Smooth muscle cell (in vitro differentiated cells): ENCODE data around the gene GPR157. TPM values are rescaled to one million over a fixed set of nuclear protein-coding genes. Genes with fewer than 3 reads are reported as not detected.

Source experiments
- DNase-seq: peaks from one replicate; lab custom pipeline; 2025; ENCODE audit not compliant: unreplicated experiment; lab: John Stamatoyannopoulos, UW
- H2AFZ ChIP-seq: fragments of 200-600 bp; sonication (generic); 2 replicates; pipeline ENCODE4 v1.6.0; 2016; ENCODE audit warnings: antibody characterized with exemption, low read depth, mild to moderate bottlenecking
- H3F3A ChIP-seq: fragments of 200-600 bp; sonication (generic); 2 replicates; pipeline ENCODE4 v1.6.0; 2017; ENCODE audit warnings: antibody characterized with exemption, low read depth
- H3K27ac ChIP-seq: fragments of 200-600 bp; sonication (generic); 2 replicates; pipeline ENCODE4 v1.5.1; 2016; ENCODE audit warnings: low read depth, mild to moderate bottlenecking
- H3K27me3 ChIP-seq: fragments of 200-600 bp; sonication (generic); 2 replicates; pipeline ENCODE4 v1.6.1; 2016; ENCODE audit warnings: low read depth, mild to moderate bottlenecking
- H3K36me3 ChIP-seq: fragments of 200-600 bp; sonication (generic); 2 replicates; pipeline ENCODE4 v1.5.1; 2016; ENCODE audit warnings: low read depth
- H3K4me1 ChIP-seq: fragments of 200-600 bp; sonication (generic); 2 replicates; pipeline ENCODE4 v1.5.1; 2016; ENCODE audit warnings: low read depth
- H3K4me2 ChIP-seq: fragments of 200-600 bp; sonication (generic); 2 replicates; pipeline ENCODE4 v1.6.0; 2016; ENCODE audit warnings: mild to moderate bottlenecking
- H3K4me3 ChIP-seq: fragments of 200-600 bp; sonication (generic); 2 replicates; pipeline ENCODE4 v1.5.1; 2016; ENCODE audit warnings: mild to moderate bottlenecking
- H3K79me2 ChIP-seq: fragments of 200-600 bp; sonication (generic); 2 replicates; pipeline ENCODE4 v1.6.0; 2016; ENCODE audit warnings: low read depth, mild to moderate bottlenecking
- H3K9ac ChIP-seq: fragments of 200-600 bp; sonication (generic); 2 replicates; pipeline ENCODE4 v1.6.0; 2016; ENCODE audit warnings: low read depth
- H3K9me3 ChIP-seq: fragments of 200-600 bp; sonication (generic); replicated peaks from 2 replicates; pipeline ENCODE4 v1.5.1; 2016; ENCODE audit warnings: low read depth
- H4K20me1 ChIP-seq: fragments of 200-600 bp; sonication (generic); 2 replicates; pipeline ENCODE4 v1.6.0; 2016; ENCODE audit warnings: low read depth
- WGBS: methylation state at CpG from one replicate; pipeline ENCODE4 v1.1.7; 2016; ENCODE audit warnings: low lambda C conversion rate; 5-methylcytosine and 5-hydroxymethylcytosine counted together
- polyA plus RNA-seq: library from polyadenylated mRNA; unstranded; fragments of >200 nt; fragmentation: Nextera tagmentation; extraction: Ambion mirVana; gene quantifications from 2 replicates; pipeline ENCODE4 v1.2.1, GENCODE V29; 2016
- total RNA-seq: library from RNA; depleted of rRNA; stranded (reverse); fragments of >200 nt; gene quantifications from 2 replicates; pipeline ENCODE4 v1.2.3, GENCODE V29; 2014
- TF ChIP-seq, protein P1 (sequence below): fragments of 200-600 bp; sonication (generic); IDR thresholded peaks from 2 replicates; pipeline ENCODE4 v1.5.1; 2017; ENCODE audit warnings: borderline replicate concordance, mild to moderate bottlenecking, antibody characterized with exemption; ENCODE audit not compliant: insufficient read depth, poor library complexity, severe bottlenecking

GPR157 gene
- total and polyA plus RNA-seq, 2 experiments from 2014 or later = 1.6 to 2.8 TPM

DNA sequence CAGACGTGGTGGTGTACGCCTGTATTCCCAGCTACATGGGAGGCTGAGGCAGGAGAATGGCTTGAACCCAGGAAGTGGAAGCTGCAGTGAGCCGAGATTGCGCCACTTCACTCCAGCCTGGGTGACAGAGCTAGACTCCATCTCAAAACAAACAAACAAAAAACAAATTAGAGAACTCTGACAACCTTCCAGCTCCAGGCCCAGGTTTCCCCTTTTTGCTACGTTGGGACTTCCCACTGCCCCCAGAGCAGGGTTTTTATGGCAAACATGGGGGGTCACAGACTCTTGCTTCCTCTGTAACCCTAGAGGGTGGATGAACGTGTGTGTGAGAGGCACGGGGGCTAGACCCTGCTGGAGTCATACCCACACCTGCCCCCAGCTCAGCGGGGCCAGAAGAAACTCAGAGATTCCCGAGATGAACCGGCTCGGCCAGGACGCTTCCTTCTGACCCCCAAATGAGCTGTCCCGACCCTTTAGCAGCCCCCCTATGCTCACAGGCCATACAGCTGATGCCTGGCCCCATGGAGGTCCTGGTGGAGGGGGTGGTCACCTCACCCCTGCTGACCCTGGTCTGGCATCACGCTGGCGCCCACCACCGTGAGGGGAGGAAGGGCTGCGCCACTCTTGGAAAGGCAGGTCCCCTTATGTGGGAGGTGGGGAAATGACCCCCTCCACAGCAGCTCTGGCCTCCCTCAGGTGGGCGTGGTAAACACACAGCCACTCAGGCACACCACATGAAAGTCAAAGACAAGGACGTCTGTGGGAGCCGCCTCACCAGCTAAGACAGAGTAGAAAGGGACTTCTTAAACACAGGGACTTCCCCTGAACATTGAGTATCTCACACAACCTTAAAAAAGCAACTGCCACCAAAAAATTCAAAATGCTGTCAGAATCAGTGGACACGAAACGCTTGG is 7.1 kb downstream of the GPR157 start:
- 93% methylated on average over 22 of the region's 22 CpGs for WGBS
- Histone ChIP-seq H3F3A (no peaks in the 10 kb centered on the region), H3K79me2 (no peaks in the 10 kb centered on the region), H3K9me3 (no peaks in the 10 kb centered on the region), H3K9ac (no peak overlapping the region), H3K36me3 (no peaks in the 10 kb centered on the region), H4K20me1 (no peaks in the 10 kb centered on the region), H3K27ac (no peak overlapping the region), H2AFZ (no peak overlapping the region), H3K4me2 (no peak overlapping the region), H3K27me3 (no peaks in the 10 kb centered on the region), H3K4me3 (no peak overlapping the region), H3K4me1 (no peaks in the 10 kb centered on the region)
- DNase-seq = no peak
- TF ChIP-seq, protein P1, sequence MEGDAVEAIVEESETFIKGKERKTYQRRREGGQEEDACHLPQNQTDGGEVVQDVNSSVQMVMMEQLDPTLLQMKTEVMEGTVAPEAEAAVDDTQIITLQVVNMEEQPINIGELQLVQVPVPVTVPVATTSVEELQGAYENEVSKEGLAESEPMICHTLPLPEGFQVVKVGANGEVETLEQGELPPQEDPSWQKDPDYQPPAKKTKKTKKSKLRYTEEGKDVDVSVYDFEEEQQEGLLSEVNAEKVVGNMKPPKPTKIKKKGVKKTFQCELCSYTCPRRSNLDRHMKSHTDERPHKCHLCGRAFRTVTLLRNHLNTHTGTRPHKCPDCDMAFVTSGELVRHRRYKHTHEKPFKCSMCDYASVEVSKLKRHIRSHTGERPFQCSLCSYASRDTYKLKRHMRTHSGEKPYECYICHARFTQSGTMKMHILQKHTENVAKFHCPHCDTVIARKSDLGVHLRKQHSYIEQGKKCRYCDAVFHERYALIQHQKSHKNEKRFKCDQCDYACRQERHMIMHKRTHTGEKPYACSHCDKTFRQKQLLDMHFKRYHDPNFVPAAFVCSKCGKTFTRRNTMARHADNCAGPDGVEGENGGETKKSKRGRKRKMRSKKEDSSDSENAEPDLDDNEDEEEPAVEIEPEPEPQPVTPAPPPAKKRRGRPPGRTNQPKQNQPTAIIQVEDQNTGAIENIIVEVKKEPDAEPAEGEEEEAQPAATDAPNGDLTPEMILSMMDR = no peak

GRCh38 chr1:9120312-9120958 is 8.5 kb downstream of the GPR157 start:
- Histone ChIP-seq H3K36me3 (no peaks in the 10 kb centered on the region), H3K27ac (no peak overlapping the region), H3K4me1 (no peaks in the 10 kb centered on the region), H4K20me1 (no peaks in the 10 kb centered on the region), H3F3A (no peaks in the 10 kb centered on the region), H3K9me3 (no peaks in the 10 kb centered on the region), H3K27me3 (no peaks in the 10 kb centered on the region), H3K79me2 (no peaks in the 10 kb centered on the region), H3K4me3 (no peak overlapping the region), H3K4me2 (no peak overlapping the region), H3K9ac (no peak overlapping the region), H2AFZ (no peak overlapping the region)
- no peak for DNase-seq
- 84% methylated on average over 9 of the region's 9 CpGs for WGBS
- TF ChIP-seq, protein P1 = no peak

GRCh38 chr1:9119745-9120144 is 9.2 kb downstream of the GPR157 start:
- no peaks in the 10 kb centered on the region for H3K79me2 ChIP-seq
- no peak overlapping the region for H2AFZ ChIP-seq
- H3K4me1 ChIP-seq = no peaks in the 10 kb centered on the region
- H3K9me3 ChIP-seq = no peaks in the 10 kb centered on the region
- TF ChIP-seq, protein P1 = no peak
- no peak overlapping the region for H3K4me2 ChIP-seq
- no peak for DNase-seq
- no peaks in the 10 kb centered on the region for H3K27me3 ChIP-seq
- no peaks in the 10 kb centered on the region for H3K36me3 ChIP-seq
- H4K20me1 ChIP-seq = no peaks in the 10 kb centered on the region
- 94% methylated on average over 9 of the region's 9 CpGs for WGBS
- H3K9ac ChIP-seq = no peak overlapping the region
- no peak overlapping the region for H3K27ac ChIP-seq
- H3F3A ChIP-seq = no peaks in the 10 kb centered on the region
- H3K4me3 ChIP-seq = no peak overlapping the region
